ENCODE results near the gene HBQ1. TPM values are rescaled to one million over a fixed set of nuclear protein-coding genes. Genes with fewer than 3 reads are reported as not detected.
"Not testable (repeated sequence)": the region's sequence is repeated elsewhere in the genome, so short reads cannot be mapped to it uniquely, and the experiment has no call there.

The HBQ1 gene
- total RNA-seq, 4 donors from 2014 or later = not detected

DNA sequence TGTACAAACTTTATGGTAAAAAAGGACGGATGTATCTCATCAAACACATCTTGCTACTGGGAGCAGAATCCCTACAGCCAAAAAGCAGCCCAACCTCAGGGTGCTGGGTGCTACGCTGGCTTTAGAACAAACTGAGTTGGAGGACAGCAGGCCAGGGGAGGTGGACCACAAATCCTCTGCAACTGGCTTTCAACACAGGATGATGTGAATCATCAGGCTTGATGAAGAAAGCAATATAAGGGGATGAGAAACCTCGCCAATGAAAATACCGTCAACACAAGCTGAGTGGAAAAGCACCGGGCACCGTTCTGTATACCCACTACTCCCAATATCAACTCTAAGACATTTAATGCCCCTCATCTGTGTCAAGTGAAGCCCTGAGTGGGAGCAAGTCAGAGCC is 14.3 kb downstream of the HBQ1 start:
- TF ChIP-seq, protein P1, sequence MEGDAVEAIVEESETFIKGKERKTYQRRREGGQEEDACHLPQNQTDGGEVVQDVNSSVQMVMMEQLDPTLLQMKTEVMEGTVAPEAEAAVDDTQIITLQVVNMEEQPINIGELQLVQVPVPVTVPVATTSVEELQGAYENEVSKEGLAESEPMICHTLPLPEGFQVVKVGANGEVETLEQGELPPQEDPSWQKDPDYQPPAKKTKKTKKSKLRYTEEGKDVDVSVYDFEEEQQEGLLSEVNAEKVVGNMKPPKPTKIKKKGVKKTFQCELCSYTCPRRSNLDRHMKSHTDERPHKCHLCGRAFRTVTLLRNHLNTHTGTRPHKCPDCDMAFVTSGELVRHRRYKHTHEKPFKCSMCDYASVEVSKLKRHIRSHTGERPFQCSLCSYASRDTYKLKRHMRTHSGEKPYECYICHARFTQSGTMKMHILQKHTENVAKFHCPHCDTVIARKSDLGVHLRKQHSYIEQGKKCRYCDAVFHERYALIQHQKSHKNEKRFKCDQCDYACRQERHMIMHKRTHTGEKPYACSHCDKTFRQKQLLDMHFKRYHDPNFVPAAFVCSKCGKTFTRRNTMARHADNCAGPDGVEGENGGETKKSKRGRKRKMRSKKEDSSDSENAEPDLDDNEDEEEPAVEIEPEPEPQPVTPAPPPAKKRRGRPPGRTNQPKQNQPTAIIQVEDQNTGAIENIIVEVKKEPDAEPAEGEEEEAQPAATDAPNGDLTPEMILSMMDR (IDR thresholded peaks at IDR 0.05) = no peak
- no peak for TF ChIP-seq POLR2AphosphoS5 (IDR thresholded peaks at IDR 0.05)
- TF ChIP-seq EP300 (IDR thresholded peaks at IDR 0.05) = no peak
- no peak for TF ChIP-seq POLR2A (IDR thresholded peaks at IDR 0.05)
- WGBS = 91% methylated on average over 6 of the region's 6 CpGs
- H3K27ac ChIP-seq = no peak overlapping the region
- H3K36me3 ChIP-seq = peaks cover 100% of the 10 kb centered on the region
- no peak for DNase-seq (ENCODE audit: low spot score in 2 of 2)
- no peaks in the 10 kb centered on the region for H3K9me3 ChIP-seq
- H3K27me3 ChIP-seq = no peaks in the 10 kb centered on the region
- no peaks in the 10 kb centered on the region for H3K4me1 ChIP-seq
- no peak overlapping the region for H3K4me3 ChIP-seq

GRCh38 chr16:200388-200787 is 20.1 kb downstream of the HBQ1 start:
- no peak overlapping the region for H3K27ac ChIP-seq
- H3K4me3 ChIP-seq = no peak overlapping the region
- peaks cover 94% of the 10 kb centered on the region for H3K36me3 ChIP-seq
- H3K27me3 ChIP-seq = no peaks in the 10 kb centered on the region
- no peak for DNase-seq (ENCODE audit: low spot score in 2 of 2)
- 98% methylated on average over 5 of the region's 5 CpGs for WGBS
- H3K9me3 ChIP-seq = no peaks in the 10 kb centered on the region
- TF ChIP-seq EP300 (IDR thresholded peaks at IDR 0.05) (no peak), POLR2AphosphoS5 (IDR thresholded peaks at IDR 0.05) (no peak), POLR2A (IDR thresholded peaks at IDR 0.05) (no peak)
- TF ChIP-seq, protein P1 (IDR thresholded peaks at IDR 0.05) = no peak
- no peaks in the 10 kb centered on the region for H3K4me1 ChIP-seq

DNA sequence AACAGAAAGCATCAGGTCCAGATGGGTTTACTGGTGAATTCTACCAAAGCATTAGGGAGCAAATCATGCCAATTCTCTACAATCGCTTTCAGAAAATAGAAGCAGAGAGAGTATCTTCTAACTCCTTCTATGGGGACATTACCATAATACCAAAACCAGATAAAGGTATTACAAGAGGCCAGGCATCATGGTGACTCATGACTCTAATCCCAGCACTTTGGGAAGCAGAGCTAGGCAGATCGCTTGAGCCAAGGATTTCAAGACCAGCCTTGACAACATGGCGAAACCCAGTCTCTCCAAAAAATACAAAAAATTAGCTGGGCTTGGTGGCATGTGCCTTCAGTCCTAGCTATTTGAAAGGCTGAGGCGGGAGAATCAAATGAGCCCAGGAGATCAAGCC is 23.0 kb downstream of the HBQ1 start:
- Histone ChIP-seq H3K27me3 (no peaks in the 10 kb centered on the region), H3K9me3 (no peaks in the 10 kb centered on the region), H3K4me3 (no peak overlapping the region), H3K4me1 (no peaks in the 10 kb centered on the region), H3K36me3 (peaks cover 90% of the 10 kb centered on the region), H3K27ac (no peak overlapping the region)
- WGBS = 94% methylated on average over 4 of the region's 4 CpGs
- TF ChIP-seq, protein P1 (IDR thresholded peaks at IDR 0.05) = no peak
- TF ChIP-seq EP300 (IDR thresholded peaks at IDR 0.05) (no peak), POLR2AphosphoS5 (IDR thresholded peaks at IDR 0.05) (no peak)
- no peak for DNase-seq (ENCODE audit: low spot score in 2 of 2)

- H3K4me3 ChIP-seq; H3K9me3 ChIP-seq; DNase-seq (ENCODE audit: low spot score in 2 of 2); H3K27ac ChIP-seq; H3K27me3 ChIP-seq; H3K4me1 ChIP-seq: not testable (repeated sequence)
- WGBS = 88% methylated on average over 9 of the region's 9 CpGs
- peaks cover 90% of the 10 kb centered on the region for H3K36me3 ChIP-seq
These were observed 23.8 kb downstream of the HBQ1 start for GRCh38 chr16:204046-204445.

DNA sequence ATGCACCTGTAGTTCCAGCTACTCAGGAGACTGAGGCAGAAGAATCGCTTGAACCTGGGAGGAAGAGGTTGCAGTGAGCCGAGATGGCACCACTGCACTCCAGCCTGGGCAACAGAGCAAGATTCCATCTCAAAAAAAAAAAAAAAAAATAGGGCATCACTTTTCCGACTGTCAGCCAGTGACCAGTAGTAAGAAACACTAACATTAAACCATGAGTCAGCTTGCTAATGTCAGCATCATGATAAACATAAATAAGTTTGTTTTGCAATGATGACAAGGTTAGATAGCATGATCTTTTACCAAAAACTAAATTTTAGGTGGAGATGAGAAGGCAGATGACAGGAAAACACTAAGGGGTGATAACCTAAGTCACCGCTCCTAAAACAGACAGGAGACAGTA is 29.1 kb downstream of the HBQ1 start:
- H3K4me3 ChIP-seq; H3K9me3 ChIP-seq; H3K4me1 ChIP-seq; H3K27ac ChIP-seq; H3K27me3 ChIP-seq; DNase-seq (ENCODE audit: low spot score in 2 of 2): not testable (repeated sequence)
- peaks cover 93% of the 10 kb centered on the region for H3K36me3 ChIP-seq
- WGBS = 95% methylated on average over 4 of the region's 4 CpGs

GRCh38 chr16:211631-212180 is 31.4 kb downstream of the HBQ1 start:
- not testable (repeated sequence) for DNase-seq (ENCODE audit: low spot score in 2 of 2); H3K4me1 ChIP-seq; H3K9me3 ChIP-seq; H3K27me3 ChIP-seq; H3K4me3 ChIP-seq; H3K27ac ChIP-seq
- H3K36me3 ChIP-seq = peaks cover 94% of the 10 kb centered on the region
- WGBS = 87% methylated on average over 12 of the region's 14 CpGs

- WGBS = 90% methylated on average over 3 of the region's 3 CpGs
- DNase-seq (ENCODE audit: low spot score in 2 of 2) = no peak
- no peaks in the 10 kb centered on the region for H3K27me3 ChIP-seq
- no peaks in the 10 kb centered on the region for H3K4me1 ChIP-seq
- H3K4me3 ChIP-seq = no peak overlapping the region
- TF ChIP-seq EP300 (IDR thresholded peaks at IDR 0.05) (no peak), POLR2A (IDR thresholded peaks at IDR 0.05) (no peak), POLR2AphosphoS5 (IDR thresholded peaks at IDR 0.05) (no peak)
- TF ChIP-seq, protein P1 (IDR thresholded peaks at IDR 0.05) = no peak
- H3K36me3 ChIP-seq = peaks cover 96% of the 10 kb centered on the region
- no peaks in the 10 kb centered on the region for H3K9me3 ChIP-seq
- H3K27ac ChIP-seq = no peak overlapping the region
These were observed 32.7 kb downstream of the HBQ1 start for GRCh38 chr16:212999-213398.

Data from suprapubic skin (tissue), 4 donors.